NCI-H128 (cell line): ENCODE data around the gene RPL22L1.
A peak's percentile ranks its signal among the peaks of the same experiment; 100 is the strongest.
"Not testable (repeated sequence)": the region's sequence is repeated elsewhere in the genome, so short reads cannot be mapped to it uniquely, and the experiment has no call there.

ENCODE experiments used
- DNase-seq: peaks from one replicate; lab custom pipeline; 2025; ENCODE audit not compliant: unreplicated experiment; lab: John Stamatoyannopoulos, UW

The RPL22L1 gene

DNA sequence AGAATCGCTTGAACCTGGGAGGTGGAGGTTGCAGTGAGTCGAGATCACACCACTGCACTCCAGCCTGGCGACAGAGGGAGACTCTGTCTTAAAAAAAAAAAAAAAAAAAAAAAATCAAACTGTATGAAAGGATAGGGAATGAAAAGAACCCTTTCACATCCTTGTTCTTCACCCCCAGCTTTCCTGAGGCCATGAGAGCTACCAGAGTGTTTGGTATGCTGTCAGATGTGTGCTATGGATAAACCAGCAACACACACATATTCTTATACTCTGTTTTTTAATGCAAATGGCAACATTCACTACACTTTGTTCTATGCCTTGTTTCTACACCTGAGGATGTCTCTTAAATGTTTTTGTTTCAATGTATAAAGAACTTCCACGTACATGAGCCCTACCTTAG, 33.5 kb downstream of the RPL22L1 start:
- DNase-seq, result no peak

DNA sequence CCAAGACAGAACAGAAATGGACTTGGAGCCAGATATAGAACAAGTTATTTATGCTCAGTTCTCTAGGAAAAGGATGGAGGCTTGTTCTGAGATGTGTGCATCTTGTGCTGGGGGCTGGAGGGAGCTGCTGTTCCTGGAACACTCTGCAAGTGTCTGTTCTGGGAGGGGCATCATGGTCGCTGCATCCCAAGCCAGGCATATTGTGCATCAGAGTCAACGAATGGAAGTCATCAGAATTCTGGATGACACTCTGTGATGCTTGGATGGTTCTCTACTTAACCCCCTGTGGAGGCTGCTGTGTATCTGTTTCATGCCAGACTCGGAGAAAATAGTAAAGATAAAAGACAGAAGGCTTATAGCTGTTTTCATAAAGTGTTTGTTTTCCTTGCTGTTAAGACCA, 34.7 kb downstream of the RPL22L1 start:
- peak; percentile 19 for DNase-seq

DNA sequence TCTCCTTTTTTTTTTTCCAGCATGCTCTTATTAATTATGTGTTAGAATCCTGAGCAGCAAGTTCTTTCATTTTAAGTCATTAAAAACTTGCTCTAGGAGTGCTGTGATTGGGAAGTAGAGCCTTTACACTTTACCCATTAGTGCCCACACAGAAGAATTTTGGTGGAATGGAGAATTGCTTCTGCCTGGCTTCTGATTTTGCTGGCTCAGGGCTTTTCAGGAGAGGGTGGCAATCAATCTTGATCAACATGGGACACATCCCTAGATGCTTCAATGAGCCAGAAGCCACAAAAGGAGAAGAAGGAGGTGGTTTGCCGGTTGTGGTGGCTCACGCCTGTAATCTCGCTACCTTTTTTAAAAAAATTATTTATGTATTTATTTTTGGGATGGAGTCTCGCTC, 39.4 kb downstream of the RPL22L1 start:
- no peak for DNase-seq

DNA sequence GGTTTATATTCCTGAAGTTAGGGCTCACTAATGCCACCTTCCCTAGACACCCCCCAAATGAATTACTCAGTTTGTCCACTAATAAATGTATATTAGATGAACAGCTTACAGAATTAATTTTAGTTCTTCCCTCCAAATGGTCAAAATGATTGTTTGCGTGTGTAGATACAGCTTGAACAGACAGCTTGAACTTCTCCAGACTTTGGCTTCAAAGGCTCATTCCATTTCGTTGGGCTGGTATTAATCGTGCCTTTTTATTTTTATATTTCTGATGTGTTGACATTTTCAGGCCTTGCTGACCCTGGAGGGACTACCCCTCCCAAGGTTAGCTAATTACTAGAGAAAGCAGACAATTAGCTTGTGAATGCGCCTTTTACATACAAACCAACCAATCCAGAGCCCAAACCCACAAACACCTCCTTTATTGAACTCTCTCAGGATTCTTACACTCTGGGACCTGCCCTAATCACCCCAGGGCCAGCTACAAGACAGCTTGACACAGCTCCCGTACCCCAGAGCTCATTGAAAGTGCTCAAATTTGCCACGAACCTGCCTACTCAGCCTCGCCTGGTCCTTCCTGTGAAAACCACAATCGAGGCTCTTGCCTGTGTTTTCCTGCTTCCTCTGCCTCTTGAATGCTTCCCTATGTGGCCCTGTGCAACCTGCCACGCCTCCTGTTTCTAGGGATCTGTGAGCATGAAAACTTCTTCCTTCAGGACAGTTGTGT, 40.3 kb downstream of the RPL22L1 start:
- no peak for DNase-seq

DNA sequence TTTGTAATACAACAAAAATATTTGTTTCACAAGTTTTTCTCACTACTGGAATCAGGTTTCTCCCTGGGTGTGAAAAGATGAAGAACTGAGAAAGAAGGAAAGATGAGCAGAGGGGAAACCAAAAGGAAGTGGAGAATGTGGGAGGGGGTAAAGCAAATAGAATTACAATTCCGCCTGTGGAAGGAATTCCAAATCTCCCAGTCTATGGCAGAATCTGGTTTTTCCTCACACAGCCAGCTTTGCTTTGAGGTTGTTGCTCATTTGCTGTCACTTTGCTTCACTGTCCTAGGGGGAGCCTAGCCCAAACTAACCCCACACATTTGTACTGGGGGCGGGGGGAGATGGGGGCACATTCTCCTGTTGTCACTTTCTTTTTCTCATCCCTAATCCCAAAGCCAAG, 43.9 kb downstream of the RPL22L1 start:
- no peak for DNase-seq

DNA sequence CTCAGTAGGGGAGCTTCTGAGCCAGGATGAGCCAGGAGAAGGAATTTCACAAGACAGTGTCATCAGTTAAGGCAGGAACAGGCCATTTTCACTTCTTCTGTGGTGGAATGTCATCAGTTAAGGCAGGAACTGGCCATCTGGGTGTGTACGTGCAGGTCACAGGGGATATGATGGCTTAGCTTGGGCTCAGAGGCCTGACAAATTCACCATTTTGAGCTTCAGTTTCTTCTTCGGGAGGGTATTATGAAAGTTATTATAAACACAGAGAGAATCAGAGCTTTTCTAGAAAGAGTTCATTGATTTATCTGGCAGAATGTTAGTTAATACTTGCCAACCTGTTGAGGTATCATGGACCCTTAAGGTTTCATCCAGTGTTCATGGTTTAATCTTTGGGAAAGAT, 46.4 kb downstream of the RPL22L1 start:
- DNase-seq, result not testable (repeated sequence)

DNA sequence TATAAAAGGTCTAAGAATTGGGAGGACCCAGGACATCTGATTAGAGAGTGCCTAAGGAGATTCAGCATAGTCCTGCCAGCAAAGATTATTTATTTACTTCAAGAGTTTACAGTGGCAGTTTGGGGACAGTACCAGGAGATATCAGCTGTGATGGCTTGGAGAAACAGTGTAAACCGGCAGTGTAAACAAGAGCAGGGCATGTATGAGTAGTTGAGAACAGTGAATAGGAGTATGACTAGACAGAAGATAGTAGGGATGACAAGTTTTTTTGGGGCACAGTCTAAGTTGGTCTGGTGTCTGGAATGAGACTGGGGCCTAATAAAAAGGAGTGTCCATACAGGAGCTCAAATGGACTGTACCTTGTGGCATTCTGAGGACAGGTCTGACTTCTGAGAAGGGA, 51.7 kb downstream of the RPL22L1 start:
- DNase-seq, result not testable (repeated sequence)

DNA sequence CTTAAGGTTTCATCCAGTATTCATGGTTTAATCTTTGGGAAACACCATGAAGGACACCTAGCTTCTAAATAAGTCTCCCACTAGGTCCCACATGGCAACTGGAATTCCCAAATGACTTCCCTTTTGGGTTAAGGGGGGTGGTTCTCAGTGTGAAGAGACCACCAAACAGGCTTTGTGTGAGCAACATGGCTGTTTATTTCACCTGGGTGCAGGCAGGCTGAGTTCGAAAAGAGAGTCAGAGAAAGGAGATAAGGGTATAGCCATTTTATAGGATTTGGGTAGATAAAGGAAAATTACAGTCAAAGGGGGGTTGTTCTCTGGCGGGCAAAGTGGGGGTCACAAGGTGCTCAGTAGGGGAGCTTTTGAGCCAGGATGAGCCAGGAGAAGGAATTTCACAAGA, 52.5 kb downstream of the RPL22L1 start:
- DNase-seq, result not testable (repeated sequence)

DNA sequence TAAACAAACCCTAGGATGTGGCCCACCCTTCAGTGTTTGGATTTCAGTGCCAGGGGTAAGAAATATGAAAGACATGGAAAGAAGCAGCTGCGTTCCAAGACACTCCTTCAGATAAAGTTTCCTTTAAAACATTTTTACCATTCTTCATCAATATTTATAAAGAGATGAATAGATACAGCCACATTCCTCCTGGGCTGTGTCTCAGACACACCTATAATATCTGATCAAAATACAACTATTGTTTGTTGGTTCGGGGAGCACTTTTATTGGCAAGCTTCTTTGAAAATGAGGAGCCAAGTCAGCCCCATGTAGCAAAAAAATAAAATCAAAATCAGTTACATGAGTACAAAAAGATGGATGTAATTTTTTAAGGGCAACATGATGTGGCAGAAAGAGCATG, 53.2 kb downstream of the RPL22L1 start:
- no peak for DNase-seq

DNA sequence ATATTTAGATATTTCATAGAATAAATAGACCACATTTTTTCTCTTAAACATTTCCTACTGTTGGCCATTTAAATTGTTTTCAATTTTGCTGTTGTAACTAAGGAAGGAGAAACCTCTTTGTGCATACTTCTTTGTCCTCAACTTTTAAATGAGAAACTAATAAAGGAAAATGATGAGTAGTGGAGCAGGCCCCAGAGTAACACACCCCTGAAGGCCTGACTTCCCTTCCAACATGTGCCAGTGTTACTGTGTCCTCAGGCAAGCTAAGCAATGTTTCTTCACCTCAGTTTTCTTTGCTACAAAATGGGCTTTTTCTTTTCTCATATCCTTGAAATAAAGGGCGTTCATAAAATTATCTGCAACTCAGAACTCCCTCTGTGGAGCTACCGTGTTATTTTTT, 53.7 kb downstream of the RPL22L1 start:
- DNase-seq, result no peak

DNA sequence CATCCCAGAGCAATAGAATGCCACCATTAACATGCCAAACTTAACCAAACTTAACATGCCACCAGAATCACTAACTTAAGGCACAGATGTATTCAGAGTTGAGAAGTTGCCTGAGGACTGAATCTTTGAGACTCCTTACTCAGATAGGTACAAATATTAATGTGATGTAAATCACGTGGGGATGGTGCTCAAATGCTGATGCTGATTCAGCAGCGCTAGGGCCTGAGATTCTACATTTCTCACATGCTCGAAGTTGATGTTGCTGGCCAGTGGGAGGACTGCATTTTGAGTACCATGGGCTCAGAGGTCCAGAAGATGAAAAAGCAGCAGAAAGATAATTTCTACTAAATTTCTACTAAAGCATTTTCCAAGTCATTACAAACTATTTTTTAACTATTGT, 54.1 kb downstream of the RPL22L1 start:
- DNase-seq, result no peak

DNA sequence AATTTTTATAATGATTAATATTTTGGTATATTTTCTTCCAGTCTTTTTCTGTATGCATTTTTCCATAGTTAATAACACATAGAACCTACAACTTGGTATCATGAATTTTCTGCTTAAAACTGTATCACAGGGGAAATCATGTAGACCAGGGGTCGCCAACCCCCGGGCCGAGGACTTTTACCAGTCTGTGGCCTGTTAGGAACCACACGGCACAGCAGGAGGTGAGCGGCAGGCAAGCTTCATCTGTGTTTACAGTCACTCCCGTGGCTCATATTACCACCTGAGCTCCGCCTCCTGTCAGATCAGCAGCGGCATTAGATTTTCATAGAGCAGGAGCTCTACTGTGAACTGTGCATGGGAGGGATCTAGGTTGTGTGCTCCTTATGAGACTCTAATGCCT, 54.7 kb downstream of the RPL22L1 start:
- peak; percentile 70 for DNase-seq
